Glutamatergic neuron (in vitro differentiated cells): ENCODE data around the gene ADRM1. TPM values are rescaled to one million over a fixed set of nuclear protein-coding genes. Genes with fewer than 3 reads are reported as not detected.

Source experiments
- DNase-seq: peaks from one replicate; pipeline ENCODE4 v3.0.0; 2022
- H3K27ac Mint-ChIP-seq: one replicate; pipeline ENCODE4 v1.8.0; 2020; ENCODE audit warnings: mild to moderate bottlenecking, mixed read lengths, inconsistent platforms; ENCODE audit not compliant: unreplicated experiment
- H3K27me3 Mint-ChIP-seq: one replicate; pipeline ENCODE4 v1.8.0; 2020; ENCODE audit warnings: mild to moderate bottlenecking, moderate library complexity, mixed read lengths, inconsistent platforms; ENCODE audit not compliant: unreplicated experiment
- H3K36me3 Mint-ChIP-seq: one replicate; pipeline ENCODE4 v1.8.0; 2020; ENCODE audit warnings: mild to moderate bottlenecking, mixed read lengths, inconsistent platforms; ENCODE audit not compliant: unreplicated experiment
- H3K4me1 Mint-ChIP-seq: one replicate; pipeline ENCODE4 v1.8.0; 2020; ENCODE audit warnings: mild to moderate bottlenecking, low read depth, mixed read lengths, inconsistent platforms; ENCODE audit not compliant: unreplicated experiment
- H3K4me3 Mint-ChIP-seq: one replicate; pipeline ENCODE4 v1.8.0; 2020; ENCODE audit warnings: mild to moderate bottlenecking, mixed read lengths, inconsistent platforms; ENCODE audit not compliant: unreplicated experiment
- H3K9me3 Mint-ChIP-seq: one replicate; pipeline ENCODE4 v1.8.0; 2020; ENCODE audit warnings: mild to moderate bottlenecking, moderate library complexity, mixed read lengths, inconsistent platforms; ENCODE audit not compliant: unreplicated experiment
- CTCF ChIP-seq: fragments of 200-600 bp; sonication (generic); IDR thresholded peaks from one replicate; pipeline ENCODE4 v1.5.0; 2021; ENCODE audit not compliant: partially characterized antibody, unreplicated experiment
- total RNA-seq: library from RNA; stranded (reverse); fragmentation: NEBNext Ultra II Directional; extraction: Animal tissue kit (Norgen Biotek cat#: 25700); gene quantifications from one replicate; pipeline ENCODE4 v1.2.1, GENCODE V29; 2021; ENCODE audit not compliant: unreplicated experiment

ADRM1 gene
- total RNA-seq, 1 donor from 2014 or later, result 74.8 TPM

GRCh38 chr20:62320581-62321354, 18.0 kb downstream of the ADRM1 start:
- Mint-ChIP-seq H3K4me1 (no peaks in the 10 kb centered on the region), H3K9me3 (peaks cover 4% of the 10 kb centered on the region), H3K27me3 (peaks cover 6% of the 10 kb centered on the region), H3K4me3 (no peak overlapping the region), H3K27ac (no peak overlapping the region), H3K36me3 (peaks cover 4% of the 10 kb centered on the region)
- DNase-seq, result peak; percentile 55
- no peak for TF ChIP-seq CTCF

DNA sequence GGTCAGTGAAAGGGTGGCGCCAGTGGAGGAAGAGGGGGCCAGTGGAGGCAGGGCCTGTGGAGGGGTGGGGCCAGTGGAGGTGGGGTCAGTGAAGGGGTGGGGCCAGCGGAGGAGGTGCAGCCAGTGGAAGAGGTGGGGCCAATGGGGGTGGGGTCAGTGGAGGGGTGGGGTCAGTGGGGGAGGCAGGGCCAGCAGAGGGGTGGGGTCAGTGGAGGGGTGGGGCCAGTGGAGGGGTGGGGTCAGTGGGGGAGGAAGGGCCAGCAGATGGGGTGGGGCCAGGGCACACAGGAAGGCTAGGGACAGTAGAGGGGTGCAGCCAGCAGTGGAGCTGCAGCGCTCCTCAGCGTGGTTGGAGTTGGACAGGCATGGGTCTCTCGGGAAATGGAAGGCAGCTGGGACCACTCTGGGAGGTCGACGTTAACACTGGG, 18.7 kb downstream of the ADRM1 start:
- Mint-ChIP-seq H3K36me3 (peaks cover 9% of the 10 kb centered on the region), H3K27me3 (peaks cover 7% of the 10 kb centered on the region), H3K9me3 (peaks cover 6% of the 10 kb centered on the region), H3K27ac (peak overlapping the region; percentile 48), H3K4me1 (no peaks in the 10 kb centered on the region), H3K4me3 (no peak overlapping the region)
- no peak for TF ChIP-seq CTCF
- DNase-seq, result no peak

DNA sequence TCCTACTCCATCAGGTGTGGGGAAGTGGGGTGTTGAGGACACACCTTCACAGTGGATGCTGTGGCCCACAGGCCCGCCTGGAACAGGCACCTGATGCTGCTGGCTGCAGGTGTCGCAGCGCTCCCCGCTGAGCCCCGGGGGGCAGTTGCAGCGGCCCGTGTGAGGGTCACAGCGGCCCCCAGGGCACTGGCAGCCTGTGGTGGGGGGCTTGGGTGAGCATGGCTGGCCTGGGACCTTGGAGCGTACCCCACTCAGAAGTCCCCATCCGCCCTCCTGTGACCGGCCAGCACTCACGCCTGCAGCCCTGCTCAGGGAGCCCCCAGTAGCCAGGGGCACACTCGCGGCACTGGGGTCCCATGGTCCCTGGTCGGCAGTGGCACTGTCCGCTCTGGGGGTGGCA, 19.2 kb downstream of the ADRM1 start:
- Mint-ChIP-seq H3K4me1 (no peaks in the 10 kb centered on the region), H3K27me3 (peaks cover 7% of the 10 kb centered on the region), H3K27ac (no peak overlapping the region), H3K36me3 (peaks cover 9% of the 10 kb centered on the region), H3K9me3 (peaks cover 6% of the 10 kb centered on the region), H3K4me3 (no peak overlapping the region)
- no peak for TF ChIP-seq CTCF
- no peak for DNase-seq

DNA sequence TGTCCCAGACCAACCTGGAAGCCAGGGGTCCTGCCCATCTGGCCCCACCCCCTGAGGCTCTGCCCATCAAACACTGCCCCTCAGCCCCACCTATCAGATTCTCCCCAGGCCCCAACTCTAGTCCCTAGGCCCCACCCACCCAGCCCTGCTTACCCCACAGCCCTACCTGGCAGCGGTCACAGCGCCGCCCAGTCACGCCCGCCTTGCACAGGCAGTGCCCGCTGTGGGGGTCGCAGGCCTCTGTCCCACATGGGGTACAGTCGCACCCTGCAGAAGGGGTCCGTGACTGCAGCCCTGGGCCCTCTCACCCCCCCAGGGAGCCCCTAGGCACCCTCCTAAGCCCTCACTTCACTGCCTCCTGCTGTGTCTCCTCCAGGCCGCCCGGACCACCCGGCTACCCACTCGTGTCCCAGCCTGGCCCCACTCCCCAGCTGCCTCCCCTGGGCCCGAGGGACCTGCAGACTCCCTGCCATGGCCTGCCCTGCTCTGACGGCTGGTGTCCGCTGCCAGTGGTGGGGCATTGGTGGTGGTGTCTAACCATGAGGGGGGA, 19.8 kb downstream of the ADRM1 start:
- Mint-ChIP-seq H3K36me3 (peaks cover 9% of the 10 kb centered on the region), H3K4me1 (no peaks in the 10 kb centered on the region), H3K27me3 (peaks cover 7% of the 10 kb centered on the region), H3K27ac (no peak overlapping the region), H3K9me3 (peaks cover 6% of the 10 kb centered on the region), H3K4me3 (no peak overlapping the region)
- no peak for DNase-seq
- no peak for TF ChIP-seq CTCF
